Stimulated activated CD4-positive, alpha-beta T cell treated with anti-CD3 and anti-CD28 coated beads, Interleukin-2, amount 100 ng/mL, for 4 hours (primary cell): ENCODE data around the gene INO80.

Experiments
- DNase-seq: peaks from one replicate; pipeline ENCODE4 v3.0.0-alpha.2; 2020; ENCODE audit warnings: low read depth

The INO80 gene

DNA sequence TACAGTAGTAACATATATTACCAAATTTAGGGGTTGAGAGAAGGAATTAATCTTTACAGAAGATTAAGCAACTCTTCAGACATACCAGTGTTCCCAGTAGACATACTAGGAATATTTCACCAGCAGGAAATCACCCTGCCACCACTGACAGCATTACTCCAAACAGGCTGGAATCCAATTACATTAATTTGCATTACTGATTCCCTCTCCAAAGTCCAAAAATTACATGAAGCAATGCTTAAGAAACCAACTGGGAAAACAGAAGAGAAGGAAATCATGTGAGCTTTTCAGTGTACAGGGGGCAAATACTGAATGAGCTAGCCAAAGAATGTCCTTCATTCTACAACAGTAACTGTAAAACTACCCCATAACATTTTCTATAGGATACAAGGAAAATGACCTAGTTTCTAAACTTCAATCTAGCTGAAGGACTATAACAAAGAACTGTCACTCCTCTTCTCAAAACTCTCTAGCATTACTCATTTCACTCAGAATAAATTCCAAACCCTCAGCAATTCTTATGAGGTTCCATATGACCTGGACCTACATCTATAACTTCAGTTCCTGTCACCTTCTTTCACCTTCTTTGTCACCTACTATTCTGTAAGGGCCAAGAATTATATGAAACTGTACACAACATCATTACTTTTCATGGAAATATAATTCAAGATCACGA is 72.7 kb downstream of the INO80 start:
- DNase-seq = no peak

DNA sequence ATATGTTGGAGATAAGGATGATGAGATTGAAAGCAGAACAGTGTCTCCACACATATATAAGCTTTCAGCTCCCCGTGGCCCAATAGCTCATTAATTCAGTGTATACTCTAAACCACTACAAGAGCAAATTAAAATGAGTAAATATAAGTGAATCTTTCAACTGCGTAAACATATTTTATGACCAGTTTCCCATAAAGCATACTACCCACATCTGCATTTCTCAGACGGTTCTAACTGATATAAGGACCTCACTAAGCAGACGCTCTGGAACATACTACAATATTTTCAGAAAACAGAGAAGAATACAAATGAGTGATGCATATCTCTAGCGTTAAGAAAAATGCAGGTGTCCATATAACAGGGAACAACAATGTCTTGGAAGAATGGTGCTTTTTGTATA is 73.2 kb downstream of the INO80 start:
- no peak for DNase-seq

DNA sequence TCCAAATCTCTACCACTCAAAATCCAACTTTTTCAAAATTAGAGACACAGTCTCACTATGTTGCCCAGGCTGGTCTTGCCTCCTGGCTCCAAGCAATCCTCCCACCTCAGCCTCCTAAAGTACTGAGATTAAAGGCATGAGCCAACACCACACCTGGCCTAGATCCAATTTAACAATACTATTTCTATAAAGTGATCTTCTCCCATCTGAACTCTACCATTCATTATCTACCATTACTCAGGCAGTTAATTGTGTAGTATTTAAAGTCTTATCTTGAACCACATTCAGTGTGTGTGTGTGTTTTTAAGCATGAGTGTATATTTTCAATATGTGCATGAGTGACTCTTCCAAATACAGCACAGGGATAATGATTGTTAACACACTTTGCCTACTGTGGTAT is 77.0 kb downstream of the INO80 start:
- DNase-seq = no peak

DNA sequence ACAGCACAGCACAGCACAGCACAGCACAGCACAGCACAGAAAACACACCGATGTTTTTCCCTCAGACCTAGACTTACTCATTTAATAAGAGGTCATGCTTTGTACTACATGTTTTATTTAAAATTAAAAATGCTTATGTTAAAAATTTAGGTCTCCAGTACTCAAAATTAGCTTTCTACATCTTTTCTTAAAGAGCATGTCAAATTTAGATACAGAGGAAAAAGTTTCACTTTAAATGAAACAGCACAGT is 84.1 kb downstream of the INO80 start:
- DNase-seq = no peak

DNA sequence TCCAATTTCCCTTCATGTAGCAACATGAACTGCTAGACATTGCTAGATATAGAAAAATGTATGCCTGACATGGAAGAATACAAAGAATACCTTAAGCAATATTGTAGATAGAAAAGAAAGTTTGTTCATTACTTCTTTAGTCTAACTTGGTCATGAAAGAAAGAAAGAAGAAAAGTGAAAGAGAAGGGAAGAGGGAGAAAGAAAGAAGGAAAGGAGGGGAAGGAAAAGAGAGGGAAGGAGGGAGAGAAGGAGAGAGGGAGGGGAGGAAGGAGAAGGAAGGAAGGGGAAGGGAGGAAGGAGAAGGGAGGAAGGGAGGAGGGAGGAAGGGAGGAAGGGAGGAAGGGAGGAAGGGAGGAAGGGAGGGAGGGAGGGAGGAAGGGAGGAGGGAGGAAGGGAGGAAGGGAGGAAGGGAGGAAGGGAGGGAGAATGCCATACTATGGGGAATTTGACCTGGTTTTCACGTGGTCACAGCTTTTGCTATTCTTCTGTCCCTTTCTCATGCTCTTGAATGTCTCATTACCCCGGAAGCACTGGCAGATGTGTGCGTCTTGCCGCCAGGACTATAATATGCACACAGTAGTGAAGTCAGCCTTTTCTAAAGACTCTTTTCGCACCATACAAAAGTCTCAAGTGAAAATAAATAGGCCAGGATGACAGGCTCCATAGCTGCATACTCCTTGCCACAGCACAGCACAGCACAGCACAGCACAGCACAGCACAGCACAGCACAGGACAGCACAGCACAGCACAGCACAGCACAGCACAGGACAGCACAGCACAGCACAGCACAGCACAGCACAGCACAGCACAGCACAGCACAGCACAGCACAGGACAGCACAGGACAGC is 84.6 kb downstream of the INO80 start:
- no peak for DNase-seq

DNA sequence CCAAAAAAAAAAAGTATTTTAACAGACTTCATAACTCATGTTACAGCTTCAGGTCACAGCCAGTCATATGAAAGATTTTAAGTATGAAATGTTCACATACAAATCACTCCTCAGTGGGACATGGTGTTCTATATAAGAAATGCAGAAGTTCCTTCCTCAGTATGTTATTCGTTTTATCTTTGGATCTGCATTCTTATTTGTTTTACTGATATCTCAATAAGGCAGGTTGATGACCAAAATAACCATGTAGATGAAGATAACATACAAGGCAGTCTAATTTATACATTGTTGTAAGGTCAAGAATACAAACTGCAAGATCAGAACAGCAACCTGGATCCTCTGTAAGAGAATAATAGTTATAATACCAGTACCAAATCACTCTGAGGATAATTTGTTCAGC is 87.2 kb downstream of the INO80 start:
- DNase-seq = no peak

DNA sequence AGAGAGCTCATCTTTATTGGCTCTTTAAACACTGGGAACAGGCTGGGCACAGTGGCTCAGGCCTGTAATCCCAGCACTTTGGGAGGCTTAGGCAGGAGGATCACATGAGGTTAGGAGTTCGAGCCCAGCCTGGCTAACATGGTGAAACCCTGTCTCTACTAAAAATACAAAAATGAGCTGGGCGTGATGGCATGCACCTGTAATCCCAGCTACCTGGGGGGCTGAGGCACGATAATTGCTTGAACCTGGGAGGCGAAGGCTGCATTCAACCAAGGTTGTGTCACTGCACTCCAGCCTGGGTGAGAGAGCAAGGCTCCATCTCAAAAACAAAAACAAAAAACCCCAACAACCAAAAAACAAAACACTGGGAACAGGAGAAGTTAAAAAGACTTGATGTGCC is 90.7 kb downstream of the INO80 start:
- no peak for DNase-seq

DNA sequence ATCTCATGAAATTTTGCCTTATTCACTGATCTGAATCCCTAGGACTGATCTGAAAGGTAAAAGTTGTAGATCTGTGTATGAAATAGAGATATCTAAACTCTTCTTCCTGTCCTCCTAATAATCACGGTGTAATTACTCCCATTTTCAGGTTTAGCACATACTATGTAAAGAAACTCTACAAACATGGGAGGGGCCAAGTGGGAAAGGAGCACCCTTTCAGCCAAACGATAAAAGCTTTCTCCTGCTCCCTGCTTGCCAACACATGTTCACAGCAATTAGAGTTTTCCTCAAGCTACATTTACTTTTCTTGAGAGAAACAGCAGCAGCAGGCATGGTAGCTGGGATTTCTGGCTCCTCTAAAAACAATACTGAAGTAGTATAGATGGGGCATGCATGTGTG is 91.2 kb downstream of the INO80 start:
- no peak for DNase-seq

DNA sequence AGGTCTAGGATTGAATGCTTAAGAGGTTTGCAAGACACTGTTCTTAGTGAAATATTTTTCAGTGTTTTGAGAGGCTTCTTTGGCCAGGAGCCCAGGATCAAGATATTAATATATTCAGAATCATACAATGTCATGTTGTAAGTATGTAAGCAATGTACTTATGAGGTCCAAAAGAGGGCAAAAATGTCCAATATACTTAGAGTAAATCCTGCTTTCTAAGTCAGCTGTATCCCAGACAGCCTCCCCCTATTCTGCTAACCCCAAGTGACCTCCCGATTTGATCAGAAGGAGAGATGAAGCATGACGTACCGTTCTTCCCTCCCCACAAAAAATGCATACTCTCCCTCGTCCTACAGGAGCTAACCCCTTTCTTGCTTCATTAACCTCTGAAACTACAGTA is 91.9 kb downstream of the INO80 start:
- DNase-seq = no peak

DNA sequence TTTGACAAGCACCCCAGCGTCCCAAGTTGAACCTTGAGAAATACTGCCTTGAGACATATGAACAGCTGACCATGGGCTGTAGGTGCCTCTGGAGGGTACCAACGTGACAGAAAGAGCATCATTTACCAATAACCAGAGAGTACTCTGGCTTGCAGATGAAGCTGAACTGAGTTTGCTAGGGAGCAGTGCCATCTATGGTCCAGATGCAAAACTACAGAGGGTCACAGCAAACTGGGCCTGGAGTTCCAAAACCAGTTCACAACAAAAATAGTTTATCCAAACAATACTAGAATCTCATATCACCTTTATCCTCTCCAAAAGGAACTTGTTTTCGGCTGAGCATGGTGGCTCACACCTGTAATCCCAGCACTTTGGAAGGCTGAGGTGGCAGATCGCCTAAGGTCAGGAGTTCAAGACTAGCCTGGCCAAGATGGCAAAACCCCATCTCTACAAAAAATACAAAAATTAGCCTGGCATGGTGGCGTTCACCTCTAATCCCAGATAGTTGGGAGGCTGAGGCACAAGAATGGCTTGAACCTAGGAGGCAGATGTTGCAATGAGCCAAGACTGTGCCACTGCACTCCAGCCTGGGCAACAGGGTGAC is 93.5 kb downstream of the INO80 start:
- peak; percentile 12 for DNase-seq

DNA sequence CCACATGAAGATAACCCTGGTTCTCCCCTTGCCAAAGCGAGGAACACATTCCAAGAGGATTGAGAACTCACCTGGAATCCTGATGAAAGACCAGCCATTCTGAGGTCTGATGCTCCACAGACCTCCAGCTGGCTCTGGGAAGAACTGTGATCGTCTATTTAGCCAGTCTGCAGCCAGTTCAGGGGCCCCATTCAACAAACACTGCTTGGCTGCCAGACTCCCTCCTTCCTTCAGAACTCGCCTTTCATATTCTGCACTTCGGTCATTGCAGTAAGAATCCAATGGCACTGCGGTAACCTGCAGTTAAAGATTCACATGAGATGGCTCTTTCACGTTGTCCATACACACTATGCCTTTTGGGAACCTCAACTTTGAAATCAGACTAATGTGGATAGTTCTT is 95.3 kb downstream of the INO80 start:
- no peak for DNase-seq

DNA sequence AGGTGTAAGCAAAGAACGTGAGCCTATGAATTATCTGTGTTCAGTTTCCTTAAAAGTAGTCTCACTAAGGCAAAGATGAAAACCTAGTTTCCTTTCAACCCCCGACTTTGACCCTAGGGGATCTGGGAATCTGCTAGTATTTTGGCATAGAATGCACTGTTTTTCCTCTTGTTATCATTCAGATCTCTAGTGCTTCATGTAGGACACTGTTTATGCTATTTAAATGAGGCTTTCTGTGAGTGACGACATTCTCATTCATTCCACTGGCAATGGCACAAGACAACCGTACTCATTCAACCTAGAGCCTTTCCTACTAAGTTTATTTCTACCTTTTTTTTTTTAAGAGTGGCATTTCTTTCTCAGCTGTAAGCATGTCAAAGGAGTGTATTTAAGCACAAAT is 95.8 kb downstream of the INO80 start:
- no peak for DNase-seq

DNA sequence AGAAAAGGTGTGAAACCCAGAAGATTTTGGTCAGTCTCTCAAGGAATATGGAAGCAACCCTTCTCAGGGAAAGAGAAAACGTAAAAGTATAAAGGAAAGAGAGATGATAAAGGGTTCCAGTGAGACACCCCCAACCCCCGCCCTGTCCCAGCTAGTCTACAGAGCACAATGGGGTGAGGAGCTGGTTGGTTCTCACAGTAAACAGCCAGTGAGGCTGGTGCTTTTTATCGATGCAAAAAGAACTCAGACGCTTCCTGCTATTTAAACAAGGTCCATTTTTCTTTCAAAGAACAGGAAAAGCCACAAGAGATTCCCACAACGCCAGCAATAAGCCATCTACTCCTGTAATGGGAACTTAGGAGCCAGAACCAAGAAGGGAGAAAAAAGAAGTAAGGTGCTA is 96.9 kb downstream of the INO80 start:
- DNase-seq = no peak

DNA sequence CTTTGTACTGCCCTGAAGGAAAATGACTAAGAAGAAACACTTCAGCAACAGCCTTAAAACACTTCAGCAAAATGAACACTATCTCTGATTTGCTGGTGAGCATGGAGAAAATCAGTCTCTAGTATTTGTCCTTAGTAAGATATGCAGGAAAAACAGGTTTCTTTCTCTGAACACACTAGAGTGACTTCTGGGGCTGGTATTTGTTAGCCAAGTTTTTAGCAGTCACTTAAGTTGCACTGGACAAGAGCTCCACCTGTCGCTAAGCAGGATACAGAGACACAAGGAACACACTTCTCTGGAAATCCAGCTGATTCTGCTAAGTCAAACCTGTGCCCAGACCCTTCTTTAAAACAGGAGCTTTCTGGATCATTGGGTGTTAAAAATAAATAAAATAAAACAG is 97.5 kb downstream of the INO80 start:
- no peak for DNase-seq

DNA sequence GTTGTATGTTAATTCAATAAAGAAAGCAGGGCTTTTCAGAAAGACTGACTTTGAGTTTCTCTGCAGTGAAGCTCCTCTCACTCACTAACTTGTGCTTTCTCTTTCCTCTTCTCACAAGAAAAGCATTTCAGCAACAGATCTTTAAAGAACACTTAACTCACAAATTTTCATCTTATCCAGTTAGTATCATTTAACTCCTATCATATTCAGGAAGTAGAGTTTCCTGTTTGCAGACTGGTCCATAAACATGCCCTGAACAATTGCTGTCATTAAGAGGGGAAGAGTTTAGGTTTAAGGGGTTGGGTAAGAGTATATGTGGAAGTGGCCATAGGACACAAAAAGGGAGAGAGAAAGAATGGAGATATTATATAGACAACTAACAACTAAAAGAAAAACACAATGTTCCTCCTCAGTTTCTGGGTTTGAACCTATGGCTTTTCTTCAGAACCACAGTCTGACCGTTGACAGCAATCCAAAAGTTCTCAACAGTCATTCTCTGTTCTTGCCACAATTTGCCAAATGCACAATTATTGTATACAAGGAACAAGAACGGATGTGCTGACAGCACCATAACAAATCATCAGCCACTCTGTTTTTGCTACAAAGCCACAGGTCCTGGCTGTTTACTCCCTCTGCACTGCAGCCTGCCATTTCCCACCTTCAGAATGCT is 98.9 kb downstream of the INO80 start:
- no peak for DNase-seq

DNA sequence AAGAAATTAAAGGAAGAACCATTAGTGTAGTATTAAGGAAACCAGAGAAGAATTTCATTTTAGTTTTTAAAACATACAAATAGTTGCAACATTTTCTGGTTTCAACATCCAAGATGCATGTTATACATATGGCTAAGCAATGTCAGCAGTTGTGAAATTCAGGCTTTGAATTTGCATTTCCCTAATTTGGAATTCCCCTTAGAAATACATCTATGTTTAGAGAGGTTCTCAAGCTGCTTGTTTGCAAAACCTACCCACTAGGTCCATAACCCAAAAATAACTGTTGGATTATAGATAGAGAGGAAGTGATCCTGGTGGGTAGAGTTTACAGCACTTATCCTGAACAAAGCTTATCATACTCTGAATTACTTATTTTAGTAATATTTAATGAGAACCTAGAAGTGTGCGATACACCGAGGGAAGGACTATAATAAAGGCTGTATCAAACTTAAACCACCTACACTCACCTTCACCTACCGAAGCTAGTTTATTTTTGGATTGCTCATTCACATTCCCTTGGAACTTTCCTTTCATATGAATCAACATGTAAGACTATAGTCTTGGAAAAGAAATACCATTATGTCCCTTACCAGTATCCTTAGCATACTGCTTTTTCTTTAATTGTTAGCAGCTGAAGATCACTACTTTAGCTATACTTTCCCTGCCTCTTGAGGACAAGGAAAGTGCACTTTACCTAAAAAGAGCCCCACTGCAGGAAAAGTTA is 102.2 kb downstream of the INO80 start:
- no peak for DNase-seq

DNA sequence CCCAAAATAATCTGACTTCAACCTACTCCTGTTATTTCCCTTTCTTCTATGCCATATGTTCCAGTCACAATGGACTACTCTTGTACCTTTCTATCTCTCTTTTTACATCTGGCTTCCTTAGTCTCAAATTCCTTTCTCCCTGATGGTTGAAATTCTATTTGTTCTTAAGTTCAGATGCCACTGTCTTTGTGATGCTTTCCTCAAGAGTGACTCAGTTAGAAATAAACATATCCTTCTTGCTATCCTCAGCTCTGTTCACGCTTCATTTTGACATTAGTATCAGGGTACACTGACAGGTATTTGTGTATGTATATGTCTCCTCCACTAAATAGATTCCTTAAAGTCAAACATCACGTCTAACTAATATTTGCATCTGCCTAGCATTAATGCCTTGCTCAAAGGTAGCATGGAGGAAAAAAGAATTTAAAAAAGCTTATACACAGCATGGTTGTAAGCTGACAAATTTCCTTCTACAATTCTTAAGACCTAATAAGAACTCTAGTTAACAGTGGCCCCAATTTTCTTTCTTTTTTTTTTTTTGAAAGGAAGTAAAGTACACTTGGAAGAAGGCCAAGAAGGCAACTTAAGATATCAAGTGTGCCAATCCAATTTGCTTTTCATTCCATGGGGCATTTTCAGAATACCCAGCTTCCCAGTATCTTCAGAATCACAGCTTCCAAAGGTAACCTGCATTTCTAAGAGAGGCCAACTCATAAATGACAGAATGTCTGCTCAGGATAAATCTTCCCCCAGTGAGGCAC is 104.8 kb downstream of the INO80 start:
- no peak for DNase-seq

DNA sequence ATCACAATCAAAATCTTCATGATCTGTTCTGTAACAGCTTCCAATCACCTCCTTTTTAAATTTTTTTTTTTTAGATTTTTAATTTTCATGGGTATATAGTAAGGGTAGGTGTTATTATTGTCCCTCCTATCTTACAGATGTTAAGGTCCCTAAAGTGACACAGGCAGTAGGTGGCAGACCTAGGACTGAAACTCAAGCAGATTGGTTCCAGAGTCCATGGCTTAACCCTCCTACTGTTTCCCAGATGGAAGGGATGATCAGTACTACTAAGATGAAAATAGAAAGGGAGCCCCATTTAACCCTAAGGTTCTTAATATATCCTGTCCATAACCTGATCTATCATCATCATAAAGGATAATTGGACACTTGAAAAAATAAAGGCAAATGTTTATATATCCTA is 105.7 kb downstream of the INO80 start:
- no peak for DNase-seq

DNA sequence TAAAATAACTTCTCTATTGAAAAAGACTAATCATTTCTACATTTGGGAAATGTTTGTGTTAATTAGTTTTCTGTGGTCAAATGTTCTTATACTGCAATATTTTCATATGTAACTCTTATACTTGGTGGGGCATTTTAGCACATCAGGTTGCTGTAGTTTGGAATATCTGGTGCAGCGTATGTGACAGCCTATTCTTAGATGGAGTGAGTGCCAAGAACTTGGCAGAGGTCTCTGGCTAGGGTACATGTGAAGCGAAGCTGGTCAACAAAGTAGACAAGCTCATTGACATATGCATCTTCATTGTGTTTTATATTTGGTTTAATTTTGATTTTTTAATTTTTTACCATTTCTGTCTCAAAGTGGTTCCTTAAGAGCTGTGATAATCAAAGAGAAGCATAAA is 109.6 kb downstream of the INO80 start:
- no peak for DNase-seq

DNA sequence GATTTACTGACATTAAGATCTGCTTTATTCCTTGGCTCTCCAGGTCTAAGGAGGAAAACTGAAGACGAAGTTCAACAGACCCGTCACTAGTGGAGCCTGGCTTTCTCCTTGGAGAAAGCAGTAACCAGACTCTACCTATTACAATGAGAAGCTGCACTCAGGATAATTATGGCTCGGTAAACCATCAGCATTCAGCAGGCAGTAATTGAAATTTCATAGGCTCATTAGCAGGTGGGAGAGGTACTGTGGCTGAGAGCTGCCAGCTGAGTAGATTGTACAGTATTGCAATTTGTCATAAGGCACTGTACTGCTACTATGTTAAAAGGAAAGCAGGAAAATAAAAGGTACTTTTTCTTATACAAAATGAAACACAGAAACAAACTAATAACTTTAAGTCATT is 111.6 kb downstream of the INO80 start:
- DNase-seq = no peak

DNA sequence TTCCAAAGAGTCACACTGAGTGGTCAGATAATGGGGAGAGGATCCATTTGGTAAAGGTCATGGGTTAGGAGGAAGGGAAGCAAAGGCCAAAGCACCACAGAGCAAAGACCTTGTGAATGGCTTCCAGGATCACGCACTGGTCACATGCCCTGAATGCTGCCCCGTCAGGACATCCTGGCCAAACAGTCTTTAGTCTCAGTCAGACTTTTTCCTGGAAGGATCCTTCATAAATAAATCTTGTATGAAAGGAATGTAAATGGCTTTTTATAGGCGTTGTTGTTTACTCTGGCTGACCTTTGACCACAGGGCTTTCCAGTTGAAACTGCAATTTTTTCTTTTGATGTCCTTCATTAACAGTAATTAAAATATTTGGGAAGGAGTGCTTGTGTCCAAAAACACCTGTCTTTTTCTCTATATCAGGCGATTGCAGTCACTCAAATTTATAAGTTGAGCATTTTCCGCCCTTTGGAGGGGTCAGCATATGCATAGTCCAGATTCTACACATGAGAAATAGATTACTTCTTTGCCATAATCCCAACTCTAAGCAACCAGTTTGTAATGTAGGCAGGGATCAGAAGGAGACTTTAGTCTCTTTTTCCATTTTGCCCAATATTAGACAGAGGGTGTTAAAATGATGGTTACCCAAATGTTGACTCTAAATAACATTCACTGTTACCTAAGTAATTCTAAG is 114.4 kb downstream of the INO80 start:
- DNase-seq = no peak
